ENCODE data around the gene FIGLA.

- TF ChIP-seq EZH2 (IDR thresholded peaks at IDR 0.05; ENCODE audit: low read depth) = no peak
- TF ChIP-seq, protein P1, sequence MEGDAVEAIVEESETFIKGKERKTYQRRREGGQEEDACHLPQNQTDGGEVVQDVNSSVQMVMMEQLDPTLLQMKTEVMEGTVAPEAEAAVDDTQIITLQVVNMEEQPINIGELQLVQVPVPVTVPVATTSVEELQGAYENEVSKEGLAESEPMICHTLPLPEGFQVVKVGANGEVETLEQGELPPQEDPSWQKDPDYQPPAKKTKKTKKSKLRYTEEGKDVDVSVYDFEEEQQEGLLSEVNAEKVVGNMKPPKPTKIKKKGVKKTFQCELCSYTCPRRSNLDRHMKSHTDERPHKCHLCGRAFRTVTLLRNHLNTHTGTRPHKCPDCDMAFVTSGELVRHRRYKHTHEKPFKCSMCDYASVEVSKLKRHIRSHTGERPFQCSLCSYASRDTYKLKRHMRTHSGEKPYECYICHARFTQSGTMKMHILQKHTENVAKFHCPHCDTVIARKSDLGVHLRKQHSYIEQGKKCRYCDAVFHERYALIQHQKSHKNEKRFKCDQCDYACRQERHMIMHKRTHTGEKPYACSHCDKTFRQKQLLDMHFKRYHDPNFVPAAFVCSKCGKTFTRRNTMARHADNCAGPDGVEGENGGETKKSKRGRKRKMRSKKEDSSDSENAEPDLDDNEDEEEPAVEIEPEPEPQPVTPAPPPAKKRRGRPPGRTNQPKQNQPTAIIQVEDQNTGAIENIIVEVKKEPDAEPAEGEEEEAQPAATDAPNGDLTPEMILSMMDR (conservative IDR thresholded peaks at IDR 0.05) = no peak
Observed at GRCh38 chr2:70835643-70836042, 45.2 kb upstream of the FIGLA start, which contains the start of gene CD207.
